CD4-positive, alpha-beta T cell (primary cell): ENCODE results near the gene ELOB. TPM values are rescaled to one million over a fixed set of nuclear protein-coding genes. Genes with fewer than 3 reads are reported as not detected.

Experiments
- ATAC-seq: fragments of 200-7000 bp; cut with Tn5 transposase; one replicate; pipeline ENCODE4 v1.10.0; 2022; ENCODE audit warnings: mild to moderate bottlenecking; ENCODE audit not compliant: poor library complexity
- CTCF ChIA-PET: fragments of 350-600 bp; sonication (Branson Sonifier 250); formaldehyde crosslinking; loops from one replicate; lab custom pipeline; 2021; ENCODE audit warnings: antibody characterized with exemption, inconsistent platforms; lab: Charles Lee
- POLR2A ChIA-PET: fragments of 350-600 bp; sonication (Branson Sonifier 250); formaldehyde crosslinking; loops from one replicate; lab custom pipeline; 2021; ENCODE audit warnings: antibody characterized with exemption, inconsistent platforms; lab: Charles Lee
- DNase-seq, 14 experiments: peaks; one replicate each; pipeline ENCODE4 v3.0.0-alpha.2; 2013 to 2020; ENCODE audit warnings: mixed read lengths in 2 of 14
- H3K27ac ChIP-seq, 2 donors: one replicate each; pipeline versions ENCODE4 v1.5.1 to v1.7.0; 2013; ENCODE audit warnings: low read length in 2 of 2, low read depth in 1 of 2, mild to moderate bottlenecking in 1 of 2
- H3K27me3 ChIP-seq, 2 experiments: 1 replicate in 1 of 2; 2 replicates in 1 of 2; pipeline versions ENCODE4 v1.6.1 to v1.7.0; 2013; ENCODE audit warnings: low read length in 2 of 2, control low read depth in 1 of 2, mild to moderate bottlenecking in 1 of 2, moderate library complexity in 1 of 2; ENCODE audit not compliant: insufficient read depth in 2 of 2, control insufficient read depth in 1 of 2
- H3K36me3 ChIP-seq: one replicate; pipeline ENCODE4 v1.6.1; 2013; ENCODE audit warnings: low read length, control low read depth; ENCODE audit not compliant: insufficient read depth
- H3K4me1 ChIP-seq: one replicate; pipeline ENCODE4 v1.6.1; 2013; ENCODE audit warnings: low read length, control low read depth; ENCODE audit not compliant: insufficient read depth
- H3K4me3 ChIP-seq: one replicate; pipeline ENCODE4 v1.5.1; 2013; ENCODE audit warnings: mild to moderate bottlenecking, low read length, moderate library complexity
- H3K9me3 ChIP-seq, 2 experiments: 1 replicate in 1 of 2; 2 replicates in 1 of 2; pipeline versions ENCODE4 v1.6.1 to v1.7.0; 2013; ENCODE audit warnings: low read length in 2 of 2, mild to moderate bottlenecking in 2 of 2, control low read depth in 1 of 2, moderate library complexity in 1 of 2; ENCODE audit not compliant: control insufficient read depth in 1 of 2, insufficient read depth in 1 of 2
- H3K27ac Mint-ChIP-seq: one replicate; pipeline ENCODE4 v1.8.0; 2020; ENCODE audit warnings: mixed read lengths
- H3K27me3 Mint-ChIP-seq: one replicate; pipeline ENCODE4 v1.8.0; 2021; ENCODE audit warnings: mixed read lengths
- H3K36me3 Mint-ChIP-seq: one replicate; pipeline ENCODE4 v1.8.0; 2021; ENCODE audit warnings: low read depth, mixed read lengths
- H3K4me1 Mint-ChIP-seq: one replicate; pipeline ENCODE4 v1.8.0; 2021; ENCODE audit warnings: low read depth, mixed read lengths
- H3K4me3 Mint-ChIP-seq: one replicate; pipeline ENCODE4 v1.8.0; 2020; ENCODE audit warnings: mild to moderate bottlenecking, mixed read lengths
- H3K9me3 Mint-ChIP-seq: one replicate; pipeline ENCODE4 v1.8.0; 2020; ENCODE audit warnings: mixed read lengths
- intact Hi-C, 2 experiments: fragments of 100-400 bp; cut with DNase I in 1 of 2; cut with micrococcal nuclease in 1 of 2; formaldehyde crosslinking; loops; one replicate each; pipeline versions ENCODE4 v1.15.1 to v1.9.0; 2023 to 2025; cut with DNase I, micrococcal nuclease
- total RNA-seq, 174 experiments: library from RNA in 2 of 174; stranded (reverse) in 2 of 174; gene quantifications; one replicate each; pipeline ENCODE4 v1.2.3 and lab custom pipeline; 2021 to 2026
- TF ChIP-seq, protein P1 (sequence below): fragments of 200-600 bp; IDR thresholded peaks from one replicate; pipeline ENCODE4 v1.8.0; 2022; ENCODE audit warnings: antibody characterized with exemption, mild to moderate bottlenecking

ELOB gene
- total RNA-seq, 2 experiments from 2014 or later, result 102 to 103 TPM

DNA sequence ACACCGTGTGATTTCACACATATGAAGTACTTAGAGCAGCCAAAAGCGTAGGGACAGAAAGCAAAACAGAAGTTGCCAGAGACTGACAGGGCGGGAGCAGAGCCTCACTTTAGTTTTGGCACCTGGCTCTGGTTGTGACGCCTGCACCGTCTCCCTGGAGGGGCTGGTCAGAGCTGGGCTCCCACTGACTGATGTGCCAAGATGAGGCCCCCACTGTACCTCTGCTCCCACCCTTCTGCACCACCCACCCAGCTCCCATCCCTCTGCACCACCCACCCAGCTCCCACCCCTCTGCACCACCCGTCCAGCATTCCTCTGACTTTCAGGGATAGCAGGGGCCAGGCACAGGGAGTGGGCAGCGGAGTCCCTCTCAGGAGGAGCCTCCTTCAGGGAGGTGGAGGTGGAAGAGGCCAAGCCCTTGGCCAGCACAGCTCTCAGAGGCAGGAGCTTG, 36.7 kb upstream of the ELOB start:
- H3K36me3 ChIP-seq, result no peaks in the 10 kb centered on the region
- CTCF ChIA-PET, result no interaction called here
- Mint-ChIP-seq H3K27me3 (peaks cover 20% of the 10 kb centered on the region), H3K4me1 (no peaks in the 10 kb centered on the region), H3K4me3 (no peak overlapping the region), H3K27ac (no peak overlapping the region), H3K9me3 (no peaks in the 10 kb centered on the region), H3K36me3 (no peaks in the 10 kb centered on the region)
- intact Hi-C loops, result no loop called here
- POLR2A ChIA-PET, result no interaction called here
- H3K27ac ChIP-seq, result no peak overlapping the region
- no peaks in the 10 kb centered on the region for H3K4me1 ChIP-seq
- peaks cover 0 to 6% of the 10 kb centered on the region in 2 experiments for H3K9me3 ChIP-seq
- ATAC-seq (no peak), DNase-seq (no peak)
- no peak overlapping the region for H3K4me3 ChIP-seq
- peaks cover 4 to 8% of the 10 kb centered on the region in 2 experiments for H3K27me3 ChIP-seq
- TF ChIP-seq, protein P1, sequence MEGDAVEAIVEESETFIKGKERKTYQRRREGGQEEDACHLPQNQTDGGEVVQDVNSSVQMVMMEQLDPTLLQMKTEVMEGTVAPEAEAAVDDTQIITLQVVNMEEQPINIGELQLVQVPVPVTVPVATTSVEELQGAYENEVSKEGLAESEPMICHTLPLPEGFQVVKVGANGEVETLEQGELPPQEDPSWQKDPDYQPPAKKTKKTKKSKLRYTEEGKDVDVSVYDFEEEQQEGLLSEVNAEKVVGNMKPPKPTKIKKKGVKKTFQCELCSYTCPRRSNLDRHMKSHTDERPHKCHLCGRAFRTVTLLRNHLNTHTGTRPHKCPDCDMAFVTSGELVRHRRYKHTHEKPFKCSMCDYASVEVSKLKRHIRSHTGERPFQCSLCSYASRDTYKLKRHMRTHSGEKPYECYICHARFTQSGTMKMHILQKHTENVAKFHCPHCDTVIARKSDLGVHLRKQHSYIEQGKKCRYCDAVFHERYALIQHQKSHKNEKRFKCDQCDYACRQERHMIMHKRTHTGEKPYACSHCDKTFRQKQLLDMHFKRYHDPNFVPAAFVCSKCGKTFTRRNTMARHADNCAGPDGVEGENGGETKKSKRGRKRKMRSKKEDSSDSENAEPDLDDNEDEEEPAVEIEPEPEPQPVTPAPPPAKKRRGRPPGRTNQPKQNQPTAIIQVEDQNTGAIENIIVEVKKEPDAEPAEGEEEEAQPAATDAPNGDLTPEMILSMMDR, result no peak

DNA sequence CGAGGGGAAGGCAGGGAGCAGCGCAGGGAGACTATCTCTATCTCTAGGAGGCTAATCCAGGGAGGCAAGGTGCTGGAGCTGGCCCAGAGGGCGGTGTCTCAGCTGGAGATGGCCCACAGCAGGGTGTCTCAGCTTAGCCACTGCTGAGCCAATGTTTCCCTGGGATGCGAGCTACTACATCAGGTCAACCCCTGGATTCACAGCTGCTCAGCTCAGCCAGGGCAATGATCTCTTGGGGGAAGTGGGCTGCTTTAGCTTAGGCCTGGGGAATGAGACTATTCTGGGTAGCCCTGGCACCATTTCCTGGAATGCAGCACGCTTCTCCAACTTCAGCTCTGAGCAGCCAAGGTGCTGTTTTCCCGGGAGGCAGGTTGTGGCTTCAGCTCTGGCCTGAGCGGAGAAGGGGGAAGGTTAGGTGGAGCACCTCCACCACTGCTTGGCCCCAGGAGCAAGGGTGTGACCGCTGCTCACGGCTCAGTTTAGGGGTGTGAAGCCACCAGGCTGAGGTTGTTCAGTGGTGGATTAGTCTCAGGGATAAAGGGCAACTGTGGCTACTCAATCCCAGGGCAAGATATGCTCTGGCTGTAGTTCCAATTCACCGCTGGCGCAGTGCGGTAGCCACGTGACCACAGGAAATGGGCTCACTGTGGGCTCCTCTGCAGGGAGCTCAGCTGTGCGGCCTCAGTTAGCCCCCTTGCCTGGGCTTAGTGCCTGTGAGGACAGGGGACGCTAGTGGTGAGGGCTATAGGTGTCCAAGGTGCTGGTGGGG, 34.8 kb upstream of the ELOB start:
- intact Hi-C loops, result no loop called here
- DNase-seq, result no peak
- POLR2A ChIA-PET, result interaction anchor here (0.8 kb wide), 1 partner anchor 34 kb away, joined by 3 read pairs; the partner anchor contains the start of gene ELOB

GRCh38 chr16:2810651-2811050, 33.6 kb upstream of the ELOB start:
- Mint-ChIP-seq H3K4me3 (no peak overlapping the region), H3K27ac (no peak overlapping the region), H3K4me1 (no peaks in the 10 kb centered on the region), H3K27me3 (peaks cover 30% of the 10 kb centered on the region), H3K36me3 (no peaks in the 10 kb centered on the region), H3K9me3 (no peaks in the 10 kb centered on the region)
- POLR2A ChIA-PET, result no interaction called here
- no peak overlapping the region for H3K4me3 ChIP-seq
- intact Hi-C loops, result no loop called here
- H3K36me3 ChIP-seq, result no peaks in the 10 kb centered on the region
- ATAC-seq, result no peak
- no peak overlapping the region for H3K27ac ChIP-seq
- CTCF ChIA-PET, result no interaction called here
- H3K4me1 ChIP-seq, result no peaks in the 10 kb centered on the region
- TF ChIP-seq, protein P1, result no peak
- H3K27me3 ChIP-seq, result peaks cover 6 to 8% of the 10 kb centered on the region in 2 experiments
- H3K9me3 ChIP-seq, result peaks cover 0 to 9% of the 10 kb centered on the region in 2 experiments
- DNase-seq, result no peak

More for the DNA sequence above, 34.8 kb upstream of the ELOB start:
- CTCF ChIA-PET, result no interaction called here
- Mint-ChIP-seq H3K9me3 (no peaks in the 10 kb centered on the region), H3K36me3 (no peaks in the 10 kb centered on the region), H3K4me1 (no peaks in the 10 kb centered on the region), H3K4me3 (no peak overlapping the region), H3K27me3 (peaks cover 30% of the 10 kb centered on the region), H3K27ac (no peak overlapping the region)
- Histone ChIP-seq H3K4me1 (no peaks in the 10 kb centered on the region), H3K4me3 (no peak overlapping the region), H3K27me3 (peaks cover 6 to 8% of the 10 kb centered on the region in 2 experiments), H3K36me3 (no peaks in the 10 kb centered on the region), H3K9me3 (peaks cover 0 to 6% of the 10 kb centered on the region in 2 experiments), H3K27ac (no peak overlapping the region)
- TF ChIP-seq, protein P1, result no peak
- ATAC-seq, result no peak
